ENCODE results near the gene EIF4EBP3. TPM values are rescaled to one million over a fixed set of nuclear protein-coding genes. Genes with fewer than 3 reads are reported as not detected.

Gene EIF4EBP3
- total and polyA plus RNA-seq, 2 donors (not counting 1 experiment from before 2014, with no cell fraction given) = 15.0 to 18.2 TPM

- peaks cover 0 to 2% (median 1%) of the 10 kb centered on the region in 4 experiments for H3K27me3 ChIP-seq (replicated peaks in 1 of 4; ENCODE audit: control extremely low read depth in 1 of 4, control insufficient read depth in 3 of 4, insufficient read depth in 4 of 4, low read length in 3 of 4)
- H3K36me3 ChIP-seq (replicated peaks in 1 of 2; ENCODE audit: control extremely low read depth in 1 of 2, control insufficient read depth in 1 of 2, extremely low read depth in 1 of 2, insufficient read depth in 2 of 2, low read length in 1 of 2) = no peaks in the 10 kb centered on the region
- ATAC-seq (ENCODE audit: low read depth) (no peak), DNase-seq (no peak)
- H3K27ac ChIP-seq (ENCODE audit: low read length in 2 of 2) = no peak overlapping the region
- Mint-ChIP-seq H3K4me3 (no peak overlapping the region), H3K4me1 (no peaks in the 10 kb centered on the region), H3K27me3 (peaks cover 13% of the 10 kb centered on the region), H3K27ac (no peak overlapping the region), H3K9me3 (ENCODE audit: insufficient read depth) (no peaks in the 10 kb centered on the region)
- H3K4me1 ChIP-seq (ENCODE audit: control insufficient read depth in 2 of 2, insufficient read depth in 2 of 2, low read length in 2 of 2) = no peaks in the 10 kb centered on the region
- no peak overlapping the region for H3K9ac ChIP-seq (ENCODE audit: low read length)
- no peaks in the 10 kb centered on the region for H4K20me1 ChIP-seq (ENCODE audit: control insufficient read depth, insufficient read depth, low read length, poor library complexity, severe bottlenecking)
- 100% methylated on average over 1 of the region's 1 CpG for WGBS (ENCODE audit: insufficient coverage)
- H3K9me3 ChIP-seq (ENCODE audit: control extremely low read depth in 1 of 3, control insufficient read depth in 2 of 3, insufficient read depth in 1 of 3, low read length in 2 of 3) = peaks cover 0 to 6% (median 0%) of the 10 kb centered on the region in 3 donors
- H2AFZ ChIP-seq (ENCODE audit: insufficient read depth, low read depth, low read length, poor library complexity, severe bottlenecking) = no peak overlapping the region
- no peaks in the 10 kb centered on the region for H3K79me2 ChIP-seq (ENCODE audit: control insufficient read depth, insufficient read depth, low read length)
- TF ChIP-seq CTCF (IDR thresholded peaks at IDR 0.05) (no peak), EZH2 (IDR thresholded peaks at IDR 0.05; ENCODE audit: borderline replicate concordance, insufficient read depth, low read depth, low read length, poor library complexity, severe bottlenecking) (no peak)
- intact Hi-C loops (cut with micrococcal nuclease) = no loop called here
- no peak overlapping the region for H3K4me3 ChIP-seq (ENCODE audit: control extremely low read depth in 1 of 5, extremely low read depth in 1 of 5, insufficient read depth in 1 of 5, low read depth in 2 of 5, low read length in 4 of 5)
- no peak overlapping the region for H3K4me2 ChIP-seq (replicated peaks; ENCODE audit: low read depth, low read length, poor library complexity, severe bottlenecking)
- ChIA-PET POLR2A (no interaction called here), CTCF (no interaction called here)
Observed at GRCh38 chr5:140596321-140596741, 48.9 kb downstream of the EIF4EBP3 start.

GRCh38 chr5:140598836-140599235 lies 51.4 kb downstream of the EIF4EBP3 start:
- Histone ChIP-seq H3K79me2 (ENCODE audit: control insufficient read depth, insufficient read depth, low read length) (no peaks in the 10 kb centered on the region), H2AFZ (ENCODE audit: insufficient read depth, low read depth, low read length, poor library complexity, severe bottlenecking) (no peak overlapping the region), H3K27me3 (replicated peaks in 1 of 4; ENCODE audit: control extremely low read depth in 1 of 4, control insufficient read depth in 3 of 4, insufficient read depth in 4 of 4, low read length in 3 of 4) (peaks cover 0 to 2% (median 1%) of the 10 kb centered on the region in 4 experiments), H4K20me1 (ENCODE audit: control insufficient read depth, insufficient read depth, low read length, poor library complexity, severe bottlenecking) (no peaks in the 10 kb centered on the region), H3K4me2 (replicated peaks; ENCODE audit: low read depth, low read length, poor library complexity, severe bottlenecking) (no peak overlapping the region), H3K27ac (ENCODE audit: low read length in 2 of 2) (no peak overlapping the region), H3K4me1 (ENCODE audit: control insufficient read depth in 2 of 2, insufficient read depth in 2 of 2, low read length in 2 of 2) (no peaks in the 10 kb centered on the region), H3K9me3 (ENCODE audit: control extremely low read depth in 1 of 3, control insufficient read depth in 2 of 3, insufficient read depth in 1 of 3, low read length in 2 of 3) (peaks cover 0 to 5% (median 0%) of the 10 kb centered on the region in 3 donors), H3K36me3 (replicated peaks in 1 of 2; ENCODE audit: control extremely low read depth in 1 of 2, control insufficient read depth in 1 of 2, extremely low read depth in 1 of 2, insufficient read depth in 2 of 2, low read length in 1 of 2) (no peaks in the 10 kb centered on the region), H3K9ac (ENCODE audit: low read length) (no peak overlapping the region), H3K4me3 (ENCODE audit: control extremely low read depth in 1 of 5, extremely low read depth in 1 of 5, insufficient read depth in 1 of 5, low read depth in 2 of 5, low read length in 4 of 5) (no peak overlapping the region)
- Mint-ChIP-seq H3K27me3 (peaks cover 13% of the 10 kb centered on the region), H3K4me3 (no peak overlapping the region), H3K4me1 (no peaks in the 10 kb centered on the region), H3K27ac (no peak overlapping the region), H3K9me3 (ENCODE audit: insufficient read depth) (no peaks in the 10 kb centered on the region)
- intact Hi-C loops (cut with micrococcal nuclease) = no loop called here
- POLR2A ChIA-PET = no interaction called here
- DNase-seq (no peak), ATAC-seq (ENCODE audit: low read depth) (no peak)
- no peak for TF ChIP-seq CTCF (IDR thresholded peaks at IDR 0.05)
- no peak for TF ChIP-seq EZH2 (IDR thresholded peaks at IDR 0.05; ENCODE audit: borderline replicate concordance, insufficient read depth, low read depth, low read length, poor library complexity, severe bottlenecking)
- CTCF ChIA-PET = no interaction called here
- WGBS (ENCODE audit: insufficient coverage) = 71% methylated on average over 2 of the region's 2 CpGs

Small RNA genes lying within 50 kb of the gene (small RNA-seq; reads per million reads assigned to genes)
- gene RF00279 (ENCODE audit: insufficient read length, low read depth, low replicate concordance) = not detected
- gene RF00443 (ENCODE audit: insufficient read length, low read depth, low replicate concordance) = not detected

Other genes with a start within 250 kb of the EIF4EBP3 start
- 29.8 and 30.3 TPM in 2 replicates for gene PFDN1, start 244.6 kb upstream of the EIF4EBP3 start, total RNA-seq
- gene PFDN1, start 244.6 kb upstream of the EIF4EBP3 start, polyA plus RNA-seq = 28.1 and 31.2 TPM in 2 replicates
- 0.61 and 0.89 TPM in 2 replicates for gene HBEGF, start 201.1 kb upstream of the EIF4EBP3 start, total RNA-seq
- gene HBEGF, start 201.1 kb upstream of the EIF4EBP3 start, polyA plus RNA-seq = 1.8 and 2.4 TPM in 2 replicates
- gene SLC4A9, start 187.5 kb upstream of the EIF4EBP3 start, total RNA-seq = not detected in 2 replicates
- 0.10 and 0.33 TPM in 2 replicates for gene SLC4A9, start 187.5 kb upstream of the EIF4EBP3 start, polyA plus RNA-seq
- gene ANKHD1, start 145.8 kb upstream of the EIF4EBP3 start, total RNA-seq = 244 and 246 TPM in 2 replicates
- gene ANKHD1, start 145.8 kb upstream of the EIF4EBP3 start, polyA plus RNA-seq = 96.3 and 131 TPM in 2 replicates
- gene SRA1, start 9.8 kb downstream of the EIF4EBP3 start, total RNA-seq = 25.6 and 27.1 TPM in 2 replicates
- 23.2 and 34.4 TPM in 2 replicates for gene SRA1, start 9.8 kb downstream of the EIF4EBP3 start, polyA plus RNA-seq
- 73.9 and 79.7 TPM in 2 replicates for gene APBB3, start 16.9 kb downstream of the EIF4EBP3 start, total RNA-seq
- gene APBB3, start 16.9 kb downstream of the EIF4EBP3 start, polyA plus RNA-seq = 126 and 156 TPM in 2 replicates
- 44.0 and 48.6 TPM in 2 replicates for gene SLC35A4, start 17.2 kb downstream of the EIF4EBP3 start, total RNA-seq
- gene SLC35A4, start 17.2 kb downstream of the EIF4EBP3 start, polyA plus RNA-seq = 32.6 and 57.8 TPM in 2 replicates
- 0.97 and 1.8 TPM in 2 replicates for gene CD14, start 85.5 kb downstream of the EIF4EBP3 start, total RNA-seq
- gene CD14, start 85.5 kb downstream of the EIF4EBP3 start, polyA plus RNA-seq = 4.3 and 11.4 TPM in 2 replicates
- gene TMCO6, start 91.8 kb downstream of the EIF4EBP3 start, total RNA-seq = 33.3 and 36.2 TPM in 2 replicates
- gene TMCO6, start 91.8 kb downstream of the EIF4EBP3 start, polyA plus RNA-seq = 70.4 and 78.3 TPM in 2 replicates
- gene NDUFA2, start 100.0 kb downstream of the EIF4EBP3 start, total RNA-seq = 40.7 and 41.9 TPM in 2 replicates
- gene NDUFA2, start 100.0 kb downstream of the EIF4EBP3 start, polyA plus RNA-seq = 45.3 and 65.9 TPM in 2 replicates
- 108 and 110 TPM in 2 replicates for gene IK, start 100.2 kb downstream of the EIF4EBP3 start, total RNA-seq
- gene IK, start 100.2 kb downstream of the EIF4EBP3 start, polyA plus RNA-seq = 54.0 and 91.0 TPM in 2 replicates
- 44.7 and 46.2 TPM in 2 replicates for gene WDR55, start 117.2 kb downstream of the EIF4EBP3 start, total RNA-seq
- gene WDR55, start 117.2 kb downstream of the EIF4EBP3 start, polyA plus RNA-seq = 43.4 and 55.9 TPM in 2 replicates
- gene DND1, start 125.9 kb downstream of the EIF4EBP3 start, total RNA-seq = 2.5 and 3.0 TPM in 2 replicates
- gene DND1, start 125.9 kb downstream of the EIF4EBP3 start, polyA plus RNA-seq = 3.6 and 4.3 TPM in 2 replicates
- 60.5 and 65.6 TPM in 2 replicates for gene HARS1, start 143.7 kb downstream of the EIF4EBP3 start, total RNA-seq
- 32.6 and 46.1 TPM in 2 replicates for gene HARS1, start 143.7 kb downstream of the EIF4EBP3 start, polyA plus RNA-seq
- gene HARS2, start 143.8 kb downstream of the EIF4EBP3 start, total RNA-seq = 65.1 and 68.0 TPM in 2 replicates
- gene HARS2, start 143.8 kb downstream of the EIF4EBP3 start, polyA plus RNA-seq = 27.3 and 38.0 TPM in 2 replicates
- gene ZMAT2, start 152.8 kb downstream of the EIF4EBP3 start, total RNA-seq = 55.7 and 55.8 TPM in 2 replicates
- gene ZMAT2, start 152.8 kb downstream of the EIF4EBP3 start, polyA plus RNA-seq = 11.2 and 18.3 TPM in 2 replicates
- not detected in 2 replicates for gene PCDHA1, start 238.5 kb downstream of the EIF4EBP3 start, total RNA-seq
- not detected in 2 replicates for gene PCDHA1, start 238.5 kb downstream of the EIF4EBP3 start, polyA plus RNA-seq
- not detected in 2 replicates for gene PCDHA2, start 247.2 kb downstream of the EIF4EBP3 start, total RNA-seq
- not detected in 2 replicates for gene PCDHA2, start 247.2 kb downstream of the EIF4EBP3 start, polyA plus RNA-seq

Measured in B cell (primary cell).